HFFc6 (cell line): ENCODE measurements around the gene JAKMIP2. TPM values are rescaled to one million over a fixed set of nuclear protein-coding genes. Genes with fewer than 3 reads are reported as not detected.
"Not testable (repeated sequence)": the region's sequence is repeated elsewhere in the genome, so short reads cannot be mapped to it uniquely, and the experiment has no call there.

ENCODE experiments used
- DNase-seq: peaks from one replicate; pipeline ENCODE4 v3.0.0-alpha.2; 2018
- H3K27ac Mint-ChIP-seq: 2 replicates; pipeline ENCODE4 v1.8.0; 2020; ENCODE audit warnings: mild to moderate bottlenecking, mixed read lengths
- H3K27me3 Mint-ChIP-seq: 2 replicates; pipeline ENCODE4 v1.8.0; 2021; ENCODE audit warnings: mild to moderate bottlenecking, moderate library complexity, mixed read lengths; ENCODE audit not compliant: insufficient read depth
- H3K36me3 Mint-ChIP-seq: 2 replicates; pipeline ENCODE4 v1.8.0; 2021; ENCODE audit warnings: low read depth, mixed read lengths
- H3K4me1 Mint-ChIP-seq: 2 replicates; pipeline ENCODE4 v1.8.0; 2020; ENCODE audit warnings: low read depth, mixed read lengths
- H3K4me3 Mint-ChIP-seq: 2 replicates; pipeline ENCODE4 v1.8.0; 2020; ENCODE audit warnings: mild to moderate bottlenecking, moderate library complexity, mixed read lengths
- H3K9me3 Mint-ChIP-seq: 2 replicates; pipeline ENCODE4 v1.8.0; 2020; ENCODE audit warnings: mild to moderate bottlenecking, mixed read lengths
- CTCF ChIP-seq: fragments of 200-600 bp; sonication (generic); IDR thresholded peaks from 2 replicates; pipeline ENCODE4 v1.5.0; 2021; ENCODE audit warnings: antibody characterized with exemption, mild to moderate bottlenecking
- total RNA-seq, 6 experiments: library from RNA; stranded (reverse); fragmentation: NEBNext Ultra II Directional; extraction: Animal tissue kit (Norgen Biotek cat#: 25700); gene quantifications; 2 replicates in 1 of 6; 3 replicates in 5 of 6; pipeline ENCODE4 v1.2.3, GENCODE V29; 2021

Gene JAKMIP2
- total RNA-seq, 6 experiments from 2014 or later, result not detected

DNA sequence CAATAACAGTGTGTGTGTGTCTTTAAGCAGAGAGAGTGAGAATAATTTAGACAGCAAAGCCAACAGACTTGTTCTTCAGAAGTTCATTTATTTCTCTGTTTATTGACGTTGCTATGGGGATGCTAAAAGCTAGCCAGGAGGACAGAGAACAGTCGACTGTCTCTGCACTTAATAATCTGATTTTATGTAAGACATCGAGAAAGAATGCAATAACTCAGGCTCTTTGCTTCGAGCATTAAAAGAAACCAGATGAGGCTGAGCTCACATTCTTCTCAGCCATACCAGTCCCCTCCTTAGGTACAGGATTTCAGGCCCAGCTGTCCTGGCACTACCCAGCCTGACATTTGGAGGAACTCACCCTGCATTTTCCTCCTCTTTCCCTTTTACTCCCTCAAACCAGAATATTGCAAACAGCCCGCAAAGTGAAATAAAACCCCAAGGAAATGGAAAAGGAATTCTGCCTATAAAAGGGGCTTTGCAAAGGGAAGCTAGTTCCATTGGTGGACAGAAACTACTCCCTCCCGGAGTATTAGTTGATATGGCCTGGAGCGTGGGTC lies 228.2 kb downstream of the JAKMIP2 start:
- peak; percentile 94 for DNase-seq
- Mint-ChIP-seq H3K36me3 (no peaks in the 10 kb centered on the region), H3K27me3 (peaks cover 4% of the 10 kb centered on the region; the same call in 1 of the 2 replicates), H3K9me3 (no peaks in the 10 kb centered on the region), H3K4me3 (peak overlapping the region; percentile 84), H3K4me1 (peaks cover 41% of the 10 kb centered on the region), H3K27ac (peak overlapping the region; percentile 98)
- no peak for TF ChIP-seq CTCF

- H3K9me3 Mint-ChIP-seq, DNase-seq, H3K36me3 Mint-ChIP-seq, H3K27me3 Mint-ChIP-seq: not testable (repeated sequence)
- Mint-ChIP-seq H3K4me3 (peak overlapping the region; percentile 84), H3K27ac (peak overlapping the region; percentile 98), H3K4me1 (peaks cover 36% of the 10 kb centered on the region)
Measured at GRCh38 chr5:147553817-147554216, 228.7 kb downstream of the JAKMIP2 start.

- peak overlapping the region; percentile 18; the same call in 1 of the 2 replicates for H3K27ac Mint-ChIP-seq
Measured at GRCh38 chr5:147552897-147553296, 229.6 kb downstream of the JAKMIP2 start.

GRCh38 chr5:147551677-147552076 lies 230.9 kb downstream of the JAKMIP2 start:
- Mint-ChIP-seq H3K36me3 (no peaks in the 10 kb centered on the region), H3K27me3 (peaks cover 4% of the 10 kb centered on the region; the same call in 1 of the 2 replicates), H3K27ac (no peak overlapping the region), H3K4me3 (no peak overlapping the region), H3K9me3 (no peaks in the 10 kb centered on the region), H3K4me1 (peaks cover 33% of the 10 kb centered on the region)
- no peak for DNase-seq
- TF ChIP-seq CTCF, result no peak

More at GRCh38 chr5:147552897-147553296, 229.6 kb downstream of the JAKMIP2 start:
- Mint-ChIP-seq H3K27me3 (peaks cover 4% of the 10 kb centered on the region; the same call in 1 of the 2 replicates), H3K36me3 (no peaks in the 10 kb centered on the region), H3K4me3 (peak overlapping the region; percentile 7; the same call in 1 of the 2 replicates), H3K4me1 (peaks cover 30% of the 10 kb centered on the region), H3K9me3 (no peaks in the 10 kb centered on the region)
- no peak for DNase-seq
- TF ChIP-seq CTCF, result no peak

- no peak overlapping the region for H3K4me3 Mint-ChIP-seq
- no peak for DNase-seq
- H3K36me3 Mint-ChIP-seq, result no peaks in the 10 kb centered on the region
- peaks cover 15% of the 10 kb centered on the region for H3K4me1 Mint-ChIP-seq
- TF ChIP-seq CTCF, result no peak
- H3K9me3 Mint-ChIP-seq, result no peaks in the 10 kb centered on the region
- H3K27me3 Mint-ChIP-seq, result peaks cover 2% of the 10 kb centered on the region; the same call in 1 of the 2 replicates
- H3K27ac Mint-ChIP-seq, result no peak overlapping the region
Measured at GRCh38 chr5:147547730-147548129, 234.8 kb downstream of the JAKMIP2 start.

DNA sequence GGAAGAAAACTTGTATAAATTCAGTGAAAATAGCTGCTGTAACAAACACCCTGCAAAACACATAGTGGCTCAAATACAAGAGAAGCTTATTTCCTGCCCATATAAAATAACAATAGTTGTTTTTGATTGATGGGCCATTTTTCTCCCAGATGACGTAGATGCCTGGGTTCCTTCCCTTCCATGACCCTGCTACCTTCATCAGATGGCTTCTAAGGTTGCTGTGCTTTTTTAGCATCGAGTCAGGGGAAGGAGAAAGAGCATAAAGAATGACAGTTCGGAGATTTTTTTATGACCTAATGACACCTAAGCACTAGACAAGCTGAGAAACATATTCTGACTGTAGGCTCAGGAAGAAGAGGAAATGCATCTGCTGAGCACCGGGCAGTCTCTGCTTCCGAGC lies 238.0 kb downstream of the JAKMIP2 start:
- DNase-seq, result no peak
- Mint-ChIP-seq H3K27ac (no peak overlapping the region), H3K36me3 (no peaks in the 10 kb centered on the region), H3K4me1 (peaks cover 11% of the 10 kb centered on the region), H3K27me3 (no peaks in the 10 kb centered on the region; the same call in none of the 2 replicates), H3K4me3 (no peak overlapping the region), H3K9me3 (no peaks in the 10 kb centered on the region)
- no peak for TF ChIP-seq CTCF
